Hippocampal formation (tissue), 2 donors: ENCODE measurements around the gene GSX1.

ENCODE experiments used
- DNase-seq, 2 donors: peaks; one replicate each; lab custom pipeline; 2025; lab: John Stamatoyannopoulos, UW

Gene GSX1

DNA sequence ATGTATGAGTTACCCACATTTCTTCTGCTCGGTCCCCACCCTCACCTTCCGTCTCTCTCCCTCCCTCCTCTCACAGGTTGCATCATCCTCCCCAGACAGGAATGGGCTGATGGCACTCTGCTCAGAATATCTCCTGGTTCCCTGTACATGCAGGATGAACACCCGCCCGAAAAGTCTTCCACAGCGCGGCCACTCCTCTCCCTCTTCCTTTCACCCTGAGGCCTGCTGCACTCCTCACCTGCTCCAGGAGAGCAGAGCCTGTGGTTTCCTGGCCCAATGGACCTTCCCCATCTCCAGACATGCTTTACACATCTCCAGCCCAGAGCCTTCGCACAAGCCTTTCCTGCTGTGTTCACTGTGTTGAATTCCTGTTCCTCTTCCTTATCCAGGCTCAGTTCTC, 40.9 kb downstream of the GSX1 start:
- no peak for DNase-seq

- no peak for DNase-seq
Measured at GRCh38 chr13:27834095-27834494, 41.8 kb downstream of the GSX1 start.

DNA sequence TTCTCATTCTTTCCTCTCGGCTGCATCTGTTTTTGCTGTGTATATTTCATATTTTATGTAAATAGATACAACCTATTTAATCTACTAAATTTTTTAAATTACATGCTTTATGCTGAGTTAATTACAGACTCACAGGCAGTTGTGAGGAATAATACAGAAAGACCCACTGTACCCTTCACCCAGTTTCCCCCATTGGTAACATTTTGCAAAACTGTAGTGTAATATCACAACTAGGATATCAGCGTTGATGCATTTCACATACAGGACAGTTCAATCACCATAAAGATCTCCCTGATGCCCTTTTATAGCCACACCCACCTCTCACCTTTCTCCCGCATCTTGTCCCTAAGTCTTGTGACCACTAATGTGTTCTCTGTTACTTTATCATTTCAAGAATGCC, 43.5 kb downstream of the GSX1 start:
- DNase-seq: no peak

- no peak for DNase-seq
Measured at GRCh38 chr13:27839809-27840467, 47.7 kb downstream of the GSX1 start.

DNA sequence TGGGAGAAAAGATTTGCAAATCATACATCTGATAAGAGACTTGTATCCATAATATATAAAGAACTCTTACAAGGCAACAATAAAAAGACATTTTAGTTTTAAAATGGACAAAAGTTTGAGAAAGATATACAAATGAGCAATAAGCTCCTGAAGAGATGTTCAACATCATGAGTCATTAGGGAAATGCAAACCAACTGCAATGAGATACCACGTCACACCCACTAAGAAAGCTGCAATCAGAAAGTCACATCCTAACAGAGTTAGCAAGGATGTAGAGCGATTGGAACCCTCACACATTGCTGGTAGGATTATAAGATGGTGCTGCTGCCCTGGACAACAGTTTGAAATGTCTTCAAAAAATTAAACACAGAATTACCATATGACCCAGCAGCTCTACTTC, 50.3 kb downstream of the GSX1 start:
- no peak for DNase-seq
